GM12878 (cell line): ENCODE data around the gene CNTN4.

Experiments
- CBX5 ChIP-seq: sonication (generic); IDR thresholded peaks from 2 replicates; pipeline ENCODE4 v1.6.1; 2016; ENCODE audit warnings: low read depth, moderate library complexity, mild to moderate bottlenecking, inconsistent platforms
- CREM ChIP-seq: IDR thresholded peaks from 2 replicates; pipeline ENCODE4 v1.6.1; 2014; ENCODE audit warnings: antibody characterized with exemption, low read depth
- EZH2 ChIP-seq: IDR thresholded peaks from 2 replicates; pipeline ENCODE4 v1.6.1; 2012; ENCODE audit warnings: low read depth, mild to moderate bottlenecking, control low read depth, inconsistent platforms, low read length, borderline replicate concordance; ENCODE audit not compliant: control insufficient read depth
- GABPA ChIP-seq: IDR thresholded peaks from 2 replicates; pipeline ENCODE4 v1.6.1; 2014; ENCODE audit warnings: antibody characterized with exemption, low read depth, mild to moderate bottlenecking, inconsistent platforms
- JUND ChIP-seq: IDR thresholded peaks from 2 replicates; pipeline ENCODE4 v1.6.1; 2012; ENCODE audit warnings: low read depth, mild to moderate bottlenecking, low read length, improper control_type of control experiment, moderate library complexity
- MTA3 ChIP-seq: IDR thresholded peaks from 2 replicates; pipeline ENCODE4 v1.6.1; 2012; ENCODE audit warnings: low read length, inconsistent platforms, borderline replicate concordance
- PAX8 ChIP-seq: fragments of 450-650 bp; IDR thresholded peaks from 2 replicates; pipeline ENCODE4 v1.6.1; 2017; ENCODE audit warnings: mild to moderate bottlenecking, moderate library complexity
- RFX5 ChIP-seq: IDR thresholded peaks from 2 replicates; pipeline ENCODE4 v1.6.1; 2011; ENCODE audit warnings: low read depth, low read length, improper control_type of control experiment
- TF ChIP-seq, protein P1 (sequence below), 3 experiments: IDR thresholded peaks in 2 of 3; conservative IDR thresholded peaks in 1 of 3; 2 replicates each; pipeline ENCODE4 v1.5.1; 2011; ENCODE audit warnings: low read depth in 3 of 3, low read length in 3 of 3, mild to moderate bottlenecking in 3 of 3, control low read depth in 2 of 3, moderate library complexity in 2 of 3, inconsistent platforms in 1 of 3, mixed read lengths in 1 of 3; ENCODE audit not compliant: control insufficient read depth in 2 of 3, insufficient read depth in 1 of 3; ENCODE audit errors: extremely low read depth in 1 of 3
- TF ChIP-seq, protein P2 (sequence below): fragments of 450-650 bp; formaldehyde crosslinking; IDR thresholded peaks from 2 replicates; pipeline ENCODE4 v1.5.0; 2022; ENCODE audit warnings: mild to moderate bottlenecking, missing genetic modification characterization
- TF ChIP-seq, protein P3 (sequence below): IDR thresholded peaks from 2 replicates; pipeline ENCODE4 v1.6.1; 2012; ENCODE audit warnings: low read depth, low read length, improper control_type of control experiment

DNA sequence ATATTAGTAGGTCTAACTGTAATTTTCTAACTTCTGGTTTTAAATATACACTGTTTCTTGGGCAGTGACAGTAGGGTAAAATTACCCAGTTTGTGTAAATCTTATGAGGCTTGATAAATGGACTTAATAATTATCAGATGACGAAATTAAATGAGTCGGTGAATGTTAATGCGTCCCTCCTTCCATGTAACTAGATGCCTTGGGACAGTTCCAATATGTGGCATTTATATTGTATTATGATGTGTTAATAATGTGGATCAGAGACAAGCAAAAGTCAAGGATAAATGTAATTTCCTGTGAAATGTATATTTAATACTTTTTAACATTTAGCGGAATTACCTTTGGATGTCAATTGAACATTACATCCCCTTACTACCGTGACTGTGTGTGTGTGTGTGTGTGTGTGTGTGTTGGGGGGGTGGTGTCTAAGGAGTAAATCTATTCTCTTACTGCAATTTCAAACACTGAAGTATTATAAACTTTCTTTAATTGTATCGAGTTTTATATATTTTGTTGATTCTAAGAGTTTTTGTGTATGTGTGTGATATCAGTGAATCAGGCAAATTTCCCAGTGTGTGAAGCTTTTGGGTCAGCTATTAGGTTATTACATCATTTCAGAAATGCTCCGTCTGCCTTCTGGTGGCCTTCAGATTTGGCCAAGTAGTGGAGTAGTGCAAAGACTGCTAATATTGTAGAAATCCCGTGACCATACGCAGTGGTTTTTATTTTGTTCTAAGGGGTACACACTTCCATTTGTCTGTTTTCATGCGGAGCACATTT lies 50.1 kb downstream of the CNTN4 start:
- TF ChIP-seq, protein P1, sequence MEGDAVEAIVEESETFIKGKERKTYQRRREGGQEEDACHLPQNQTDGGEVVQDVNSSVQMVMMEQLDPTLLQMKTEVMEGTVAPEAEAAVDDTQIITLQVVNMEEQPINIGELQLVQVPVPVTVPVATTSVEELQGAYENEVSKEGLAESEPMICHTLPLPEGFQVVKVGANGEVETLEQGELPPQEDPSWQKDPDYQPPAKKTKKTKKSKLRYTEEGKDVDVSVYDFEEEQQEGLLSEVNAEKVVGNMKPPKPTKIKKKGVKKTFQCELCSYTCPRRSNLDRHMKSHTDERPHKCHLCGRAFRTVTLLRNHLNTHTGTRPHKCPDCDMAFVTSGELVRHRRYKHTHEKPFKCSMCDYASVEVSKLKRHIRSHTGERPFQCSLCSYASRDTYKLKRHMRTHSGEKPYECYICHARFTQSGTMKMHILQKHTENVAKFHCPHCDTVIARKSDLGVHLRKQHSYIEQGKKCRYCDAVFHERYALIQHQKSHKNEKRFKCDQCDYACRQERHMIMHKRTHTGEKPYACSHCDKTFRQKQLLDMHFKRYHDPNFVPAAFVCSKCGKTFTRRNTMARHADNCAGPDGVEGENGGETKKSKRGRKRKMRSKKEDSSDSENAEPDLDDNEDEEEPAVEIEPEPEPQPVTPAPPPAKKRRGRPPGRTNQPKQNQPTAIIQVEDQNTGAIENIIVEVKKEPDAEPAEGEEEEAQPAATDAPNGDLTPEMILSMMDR (IDR thresholded peaks at IDR 0.05 in 2 of 3, conservative IDR thresholded peaks at IDR 0.05 in 1 of 3; ENCODE audit: control insufficient read depth in 2 of 3, extremely low read depth in 1 of 3, insufficient read depth in 1 of 3, low read depth in 3 of 3, low read length in 3 of 3) = no peak
- no peak for TF ChIP-seq CBX5
- TF ChIP-seq CREM = no peak
- TF ChIP-seq EZH2 = no peak
- TF ChIP-seq, protein P2, sequence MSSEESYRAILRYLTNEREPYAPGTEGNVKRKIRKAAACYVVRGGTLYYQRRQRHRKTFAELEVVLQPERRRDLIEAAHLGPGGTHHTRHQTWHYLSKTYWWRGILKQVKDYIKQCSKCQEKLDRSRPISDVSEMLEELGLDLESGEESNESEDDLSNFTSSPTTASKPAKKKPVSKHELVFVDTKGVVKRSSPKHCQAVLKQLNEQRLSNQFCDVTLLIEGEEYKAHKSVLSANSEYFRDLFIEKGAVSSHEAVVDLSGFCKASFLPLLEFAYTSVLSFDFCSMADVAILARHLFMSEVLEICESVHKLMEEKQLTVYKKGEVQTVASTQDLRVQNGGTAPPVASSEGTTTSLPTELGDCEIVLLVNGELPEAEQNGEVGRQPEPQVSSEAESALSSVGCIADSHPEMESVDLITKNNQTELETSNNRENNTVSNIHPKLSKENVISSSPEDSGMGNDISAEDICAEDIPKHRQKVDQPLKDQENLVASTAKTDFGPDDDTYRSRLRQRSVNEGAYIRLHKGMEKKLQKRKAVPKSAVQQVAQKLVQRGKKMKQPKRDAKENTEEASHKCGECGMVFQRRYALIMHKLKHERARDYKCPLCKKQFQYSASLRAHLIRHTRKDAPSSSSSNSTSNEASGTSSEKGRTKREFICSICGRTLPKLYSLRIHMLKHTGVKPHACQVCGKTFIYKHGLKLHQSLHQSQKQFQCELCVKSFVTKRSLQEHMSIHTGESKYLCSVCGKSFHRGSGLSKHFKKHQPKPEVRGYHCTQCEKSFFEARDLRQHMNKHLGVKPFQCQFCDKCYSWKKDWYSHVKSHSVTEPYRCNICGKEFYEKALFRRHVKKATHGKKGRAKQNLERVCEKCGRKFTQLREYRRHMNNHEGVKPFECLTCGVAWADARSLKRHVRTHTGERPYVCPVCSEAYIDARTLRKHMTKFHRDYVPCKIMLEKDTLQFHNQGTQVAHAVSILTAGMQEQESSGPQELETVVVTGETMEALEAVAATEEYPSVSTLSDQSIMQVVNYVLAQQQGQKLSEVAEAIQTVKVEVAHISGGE (CRISPR knock-in tag) = no peak
- TF ChIP-seq MTA3 = no peak
- TF ChIP-seq RFX5 = no peak
- no peak for TF ChIP-seq PAX8
- TF ChIP-seq JUND = no peak
- TF ChIP-seq, protein P3, sequence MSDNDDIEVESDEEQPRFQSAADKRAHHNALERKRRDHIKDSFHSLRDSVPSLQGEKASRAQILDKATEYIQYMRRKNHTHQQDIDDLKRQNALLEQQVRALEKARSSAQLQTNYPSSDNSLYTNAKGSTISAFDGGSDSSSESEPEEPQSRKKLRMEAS = no peak
- TF ChIP-seq GABPA = no peak
